BJ (cell line): Measurements from ENCODE around the gene ABHD16B. TPM values are rescaled to one million over a fixed set of nuclear protein-coding genes. Genes with fewer than 3 reads are reported as not detected.

Experiments used
- CTCF ChIA-PET: fragments of 350-600 bp; formaldehyde crosslinking; extraction: SDS; loops from one replicate; lab custom pipeline; 2021; ENCODE audit warnings: antibody characterized with exemption, inconsistent platforms; lab: Yijun Ruan, JAX
- POLR2A ChIA-PET: fragments of 300-600 bp; sonication (Branson Sonifier 250); formaldehyde crosslinking; extraction: SDS; loops from one replicate; lab custom pipeline; 2021; ENCODE audit warnings: antibody characterized with exemption; lab: Charles Lee
- DNase-seq: peaks from one replicate; pipeline ENCODE4 v3.0.0-alpha.2; 2011; ENCODE audit warnings: low read depth
- H3K27me3 ChIP-seq: 2 replicates; pipeline ENCODE4 v1.6.0; 2011; ENCODE audit warnings: low read length; ENCODE audit not compliant: control insufficient read depth, insufficient read depth
- H3K36me3 ChIP-seq: 2 replicates; pipeline ENCODE4 v1.5.1; 2011; ENCODE audit warnings: low read length; ENCODE audit not compliant: control insufficient read depth, insufficient read depth
- H3K4me3 ChIP-seq: 2 replicates; pipeline ENCODE4 v1.5.1; 2011; ENCODE audit warnings: low read depth, mild to moderate bottlenecking, control low read depth, low read length
- CTCF ChIP-seq: IDR thresholded peaks from 2 replicates; pipeline ENCODE4 v1.5.1; 2011; ENCODE audit warnings: low read depth, mild to moderate bottlenecking, control low read depth, inconsistent platforms, low read length, moderate library complexity; ENCODE audit not compliant: insufficient read depth
- polyA plus RNA-seq: library from polyadenylated mRNA; depleted of rRNA; stranded (reverse); fragments of >200 nt; gene quantifications from 2 replicates; pipeline ENCODE4 v1.2.3, GENCODE V29; 2011

Gene ABHD16B
- polyA plus RNA-seq, 1 experiment: not detected

- ChIA-PET CTCF (interaction anchor here (1.6 kb wide), 1 partner anchor 62 kb away, joined by 4 read pairs; no protein-coding TSS in a partner anchor), POLR2A (no interaction called here)
- no peak overlapping the region for H3K4me3 ChIP-seq
- no peaks in the 10 kb centered on the region; the same call in none of the 2 replicates for H3K27me3 ChIP-seq
- DNase-seq: no peak
- TF ChIP-seq CTCF: no peak
- no peaks in the 10 kb centered on the region for H3K36me3 ChIP-seq
These were observed 23.8 kb upstream of the ABHD16B start for GRCh38 chr20:63837479-63837878.

DNA sequence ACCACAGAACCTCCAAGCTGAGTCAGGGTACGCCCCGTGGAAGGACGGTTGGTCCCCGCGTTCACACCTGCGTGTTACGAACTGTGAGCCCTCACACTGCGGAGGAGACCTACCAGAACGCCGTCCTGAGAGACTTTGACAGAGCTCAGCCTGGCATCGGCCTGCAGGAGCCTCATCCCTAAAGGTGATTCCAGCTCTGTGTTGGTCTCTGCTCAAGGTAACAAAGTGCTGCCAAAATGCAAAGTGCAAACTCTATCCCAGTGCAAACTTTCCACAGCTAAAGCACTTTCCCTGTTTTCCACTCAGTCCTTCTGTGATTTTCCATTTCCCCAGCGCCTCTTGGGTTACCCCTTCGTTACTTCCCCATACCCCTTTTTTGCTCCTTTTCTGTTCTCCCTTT is 21.7 kb upstream of the ABHD16B start:
- CTCF ChIA-PET: no interaction called here
- no peak for TF ChIP-seq CTCF
- POLR2A ChIA-PET: no interaction called here
- peaks cover 2% of the 10 kb centered on the region for H3K27me3 ChIP-seq
- no peaks in the 10 kb centered on the region for H3K36me3 ChIP-seq
- DNase-seq: no peak
- no peak overlapping the region for H3K4me3 ChIP-seq

DNA sequence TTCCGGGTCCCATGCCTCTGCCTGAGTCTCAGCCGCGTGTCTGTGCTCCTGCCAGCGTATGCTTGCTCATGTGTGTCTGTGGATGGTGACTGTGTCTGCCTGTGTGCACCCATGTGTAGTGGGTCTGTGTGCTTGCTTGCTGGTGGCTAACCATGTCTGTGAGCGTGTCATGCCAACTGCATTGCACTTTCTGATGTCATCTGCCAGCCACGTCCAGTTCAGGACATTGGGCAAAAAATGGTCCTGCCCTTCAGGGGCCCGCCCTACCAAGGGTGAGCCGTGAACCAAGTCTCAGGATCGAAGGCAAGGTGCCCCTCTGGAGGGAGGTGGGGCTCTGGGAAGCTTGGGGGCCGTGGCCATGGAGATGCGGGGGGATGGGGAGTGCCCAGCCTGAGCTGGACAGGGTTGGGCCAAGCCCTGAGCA is 20.9 kb upstream of the ABHD16B start:
- no peak for TF ChIP-seq CTCF
- POLR2A ChIA-PET: no interaction called here
- DNase-seq: no peak
- H3K27me3 ChIP-seq: peaks cover 2% of the 10 kb centered on the region
- CTCF ChIA-PET: no interaction called here
- H3K36me3 ChIP-seq: no peaks in the 10 kb centered on the region
- H3K4me3 ChIP-seq: no peak overlapping the region

GRCh38 chr20:63842258-63842657 is 19.0 kb upstream of the ABHD16B start:
- CTCF ChIA-PET: interaction anchor here (1.0 to 1.1 kb wide), 2 partner anchors 132 to 304 kb away, joined by 3 read pairs; no protein-coding TSS in a partner anchor
- H3K36me3 ChIP-seq: no peaks in the 10 kb centered on the region
- POLR2A ChIA-PET: no interaction called here
- H3K27me3 ChIP-seq: peaks cover 2% of the 10 kb centered on the region
- H3K4me3 ChIP-seq: no peak overlapping the region
- TF ChIP-seq CTCF: no peak
- DNase-seq: no peak

DNA sequence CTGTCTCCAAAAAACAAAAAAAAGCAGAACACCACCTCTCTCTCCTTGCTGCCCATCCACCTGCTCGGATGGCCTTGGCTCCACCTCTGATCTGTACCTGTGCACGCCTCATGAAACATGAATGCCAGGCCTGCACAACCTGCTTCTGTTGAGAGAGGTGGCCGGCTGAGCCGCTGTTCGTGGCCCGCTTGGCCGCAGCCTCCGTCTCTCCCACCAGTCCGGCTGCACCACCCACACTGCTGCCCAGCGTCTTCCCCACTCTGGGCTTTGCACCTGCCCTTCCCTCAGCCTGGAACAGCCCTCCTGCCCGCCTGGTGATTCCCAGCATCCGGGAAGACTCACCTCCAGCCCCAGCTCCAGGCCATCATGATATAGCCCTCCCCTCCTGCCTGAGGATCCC is 18.1 kb upstream of the ABHD16B start:
- DNase-seq: no peak
- Histone ChIP-seq H3K36me3 (no peaks in the 10 kb centered on the region), H3K4me3 (no peak overlapping the region), H3K27me3 (peaks cover 2% of the 10 kb centered on the region; the same call in 1 of the 2 replicates)
- CTCF ChIA-PET: interaction anchor here (1.1 kb wide), 1 partner anchor 131 kb away, joined by 3 read pairs; no protein-coding TSS in a partner anchor
- POLR2A ChIA-PET: no interaction called here
- no peak for TF ChIP-seq CTCF
